Activated naive CD4-positive, alpha-beta T cell treated with anti-CD3 and anti-CD28 coated beads, Interleukin-2, amount 10 ng/mL, durations not matched to agents 7 days and 5 days (primary cell): Measurements from ENCODE around the gene EBF4.

Experiments used
- CTCF ChIA-PET: fragments of 350-600 bp; sonication (Branson Sonifier 250); formaldehyde crosslinking; loops from one replicate; lab custom pipeline; 2021; ENCODE audit warnings: antibody characterized with exemption; lab: Charles Lee
- DNase-seq: peaks from one replicate; pipeline ENCODE4 v3.0.0-alpha.2; 2020
- H3K27ac Mint-ChIP-seq: one replicate; pipeline ENCODE4 v1.8.0; 2021; ENCODE audit warnings: mild to moderate bottlenecking, moderate library complexity, mixed read lengths
- H3K27me3 Mint-ChIP-seq: one replicate; pipeline ENCODE4 v1.8.0; 2021; ENCODE audit warnings: mild to moderate bottlenecking, mixed read lengths
- H3K36me3 Mint-ChIP-seq: one replicate; pipeline ENCODE4 v1.8.0; 2021; ENCODE audit warnings: mixed read lengths
- H3K4me1 Mint-ChIP-seq: one replicate; pipeline ENCODE4 v1.8.0; 2021; ENCODE audit warnings: mixed read lengths
- H3K4me3 Mint-ChIP-seq: one replicate; pipeline ENCODE4 v1.8.0; 2021; ENCODE audit warnings: mild to moderate bottlenecking, moderate library complexity, mixed read lengths
- H3K9me3 Mint-ChIP-seq: one replicate; pipeline ENCODE4 v1.8.0; 2021; ENCODE audit warnings: mixed read lengths

The EBF4 gene

GRCh38 chr20:2729251-2729713 is 36.7 kb downstream of the EBF4 start:
- CTCF ChIA-PET: interaction anchor here (0.6 to 5.0 kb wide), 10 partner anchors 12 to 272 kb away, joined by 3 to 46 read pairs (median 6); no protein-coding TSS in a partner anchor
- Mint-ChIP-seq H3K9me3 (peaks cover 21% of the 10 kb centered on the region), H3K4me3 (peak overlapping the region; percentile 1), H3K27ac (peak overlapping the region; percentile 85), H3K27me3 (peaks cover 18% of the 10 kb centered on the region), H3K4me1 (peaks cover 19% of the 10 kb centered on the region), H3K36me3 (peaks cover 3% of the 10 kb centered on the region)
- peak; percentile 56 for DNase-seq

- Mint-ChIP-seq H3K9me3 (peaks cover 21% of the 10 kb centered on the region), H3K4me3 (no peak overlapping the region)
Measured at GRCh38 chr20:2729791-2730190, 37.2 kb downstream of the EBF4 start.

DNA sequence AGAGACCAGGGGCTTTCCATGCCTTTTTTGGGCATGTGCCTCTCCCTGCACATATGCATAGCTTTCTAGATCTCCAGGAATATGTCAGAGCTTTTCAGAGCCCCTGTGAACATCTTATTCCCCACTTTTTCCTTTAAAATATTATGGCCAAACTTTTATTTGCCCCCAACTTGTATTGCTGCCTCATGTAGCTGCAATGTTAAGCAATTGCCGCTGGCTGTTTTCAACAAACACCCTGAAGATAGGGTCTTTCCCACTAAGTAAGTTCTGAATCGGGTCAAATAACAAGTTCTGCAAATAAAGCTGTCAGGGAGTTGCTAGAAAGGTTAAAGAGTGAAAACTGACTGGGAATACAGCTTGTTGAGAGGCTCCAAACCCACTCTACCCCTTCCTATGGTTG is 42.3 kb downstream of the EBF4 start:
- CTCF ChIA-PET: interaction anchor here (2.1 to 2.2 kb wide), 2 partner anchors 18 to 47 kb away, joined by 6 read pairs; no protein-coding TSS in a partner anchor
- no peak overlapping the region for H3K27ac Mint-ChIP-seq

More at GRCh38 chr20:2729791-2730190, 37.2 kb downstream of the EBF4 start:
- CTCF ChIA-PET: interaction anchor here (0.7 to 5.0 kb wide), 9 partner anchors 12 to 120 kb away, joined by 3 to 46 read pairs (median 7); no protein-coding TSS in a partner anchor
- Mint-ChIP-seq H3K36me3 (peaks cover 3% of the 10 kb centered on the region), H3K4me1 (peaks cover 19% of the 10 kb centered on the region), H3K27me3 (peaks cover 17% of the 10 kb centered on the region), H3K27ac (peak overlapping the region; percentile 85)
- DNase-seq: no peak

GRCh38 chr20:2736441-2736840 is 43.9 kb downstream of the EBF4 start:
- H3K27ac Mint-ChIP-seq: no peak overlapping the region
- H3K9me3 Mint-ChIP-seq: peaks cover 12% of the 10 kb centered on the region
- H3K36me3 Mint-ChIP-seq: peaks cover 1% of the 10 kb centered on the region
- CTCF ChIA-PET: no interaction called here
- H3K4me3 Mint-ChIP-seq: no peak overlapping the region
- peaks cover 11% of the 10 kb centered on the region for H3K4me1 Mint-ChIP-seq
- peaks cover 27% of the 10 kb centered on the region for H3K27me3 Mint-ChIP-seq
- DNase-seq: no peak

More for the DNA sequence above, 42.3 kb downstream of the EBF4 start:
- H3K4me3 Mint-ChIP-seq: no peak overlapping the region
- H3K9me3 Mint-ChIP-seq: peaks cover 21% of the 10 kb centered on the region
- no peak for DNase-seq
- peaks cover 22% of the 10 kb centered on the region for H3K27me3 Mint-ChIP-seq
- H3K4me1 Mint-ChIP-seq: peaks cover 7% of the 10 kb centered on the region
- H3K36me3 Mint-ChIP-seq: peaks cover 3% of the 10 kb centered on the region

GRCh38 chr20:2738331-2739041 is 45.9 kb downstream of the EBF4 start:
- H3K4me1 Mint-ChIP-seq: peaks cover 32% of the 10 kb centered on the region
- H3K27me3 Mint-ChIP-seq: peaks cover 37% of the 10 kb centered on the region
- H3K4me3 Mint-ChIP-seq: no peak overlapping the region
- CTCF ChIA-PET: interaction anchor here (4.8 kb wide), 1 partner anchor 51 kb away, joined by 58 read pairs; no protein-coding TSS in a partner anchor
- no peak for DNase-seq
- no peak overlapping the region for H3K27ac Mint-ChIP-seq
- no peaks in the 10 kb centered on the region for H3K36me3 Mint-ChIP-seq
- peaks cover under 1% of the 10 kb centered on the region for H3K9me3 Mint-ChIP-seq

- Mint-ChIP-seq H3K9me3 (no peaks in the 10 kb centered on the region), H3K36me3 (no peaks in the 10 kb centered on the region), H3K27ac (no peak overlapping the region), H3K27me3 (peaks cover 37% of the 10 kb centered on the region), H3K4me1 (peaks cover 32% of the 10 kb centered on the region), H3K4me3 (no peak overlapping the region)
- CTCF ChIA-PET: interaction anchor here (4.8 kb wide), 1 partner anchor 52 kb away, joined by 58 read pairs; no protein-coding TSS in a partner anchor
- no peak for DNase-seq
Measured at GRCh38 chr20:2739042-2739398, 46.4 kb downstream of the EBF4 start.

GRCh38 chr20:2740702-2741101 is 48.1 kb downstream of the EBF4 start:
- Mint-ChIP-seq H3K9me3 (no peaks in the 10 kb centered on the region), H3K4me3 (no peak overlapping the region), H3K36me3 (no peaks in the 10 kb centered on the region), H3K27ac (no peak overlapping the region), H3K27me3 (peaks cover 37% of the 10 kb centered on the region), H3K4me1 (peaks cover 32% of the 10 kb centered on the region)
- CTCF ChIA-PET: interaction anchor here (0.5 to 4.8 kb wide), 7 partner anchors 11 to 672 kb away, joined by 3 to 58 read pairs (median 25); no protein-coding TSS in a partner anchor
- no peak for DNase-seq

DNA sequence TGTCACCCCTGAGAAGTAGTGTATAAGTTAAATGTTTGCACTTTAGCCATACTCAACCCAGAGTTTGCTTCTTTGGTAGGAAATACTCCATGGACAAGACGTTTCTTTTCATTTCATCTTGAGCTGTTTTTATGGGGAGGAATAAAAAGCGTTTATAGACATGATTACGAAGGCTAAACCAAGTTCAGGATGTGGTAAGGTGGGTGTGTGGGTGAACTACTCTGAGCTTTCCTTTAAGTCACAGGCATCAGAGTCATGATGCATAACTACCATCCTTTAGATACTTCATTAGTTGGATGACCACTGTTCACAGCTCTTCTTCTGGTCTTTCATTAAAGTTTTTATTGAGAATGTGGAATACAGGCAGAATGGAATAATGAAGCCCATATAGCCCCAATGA is 48.9 kb downstream of the EBF4 start:
- no peaks in the 10 kb centered on the region for H3K9me3 Mint-ChIP-seq
- H3K4me1 Mint-ChIP-seq: peaks cover 32% of the 10 kb centered on the region
- H3K36me3 Mint-ChIP-seq: no peaks in the 10 kb centered on the region
- peak overlapping the region; percentile 21 for H3K4me3 Mint-ChIP-seq
- H3K27ac Mint-ChIP-seq: peak overlapping the region; percentile 87
- peak; percentile 63 for DNase-seq
- peaks cover 38% of the 10 kb centered on the region for H3K27me3 Mint-ChIP-seq
- CTCF ChIA-PET: interaction anchor here (0.9 to 4.8 kb wide), 11 partner anchors 11 to 270 kb away, joined by 3 to 58 read pairs (median 4); no protein-coding TSS in a partner anchor

GRCh38 chr20:2741881-2742280 is 49.3 kb downstream of the EBF4 start:
- H3K4me3 Mint-ChIP-seq: peak overlapping the region; percentile 17
- CTCF ChIA-PET: interaction anchor here (0.9 to 4.8 kb wide), 11 partner anchors 11 to 269 kb away, joined by 3 to 58 read pairs (median 4); no protein-coding TSS in a partner anchor
- H3K4me1 Mint-ChIP-seq: peaks cover 32% of the 10 kb centered on the region
- H3K9me3 Mint-ChIP-seq: no peaks in the 10 kb centered on the region
- peak overlapping the region; percentile 87 for H3K27ac Mint-ChIP-seq
- DNase-seq: no peak
- H3K27me3 Mint-ChIP-seq: peaks cover 35% of the 10 kb centered on the region
- no peaks in the 10 kb centered on the region for H3K36me3 Mint-ChIP-seq

GRCh38 chr20:2742431-2742830 is 49.9 kb downstream of the EBF4 start:
- Mint-ChIP-seq H3K27ac (peak overlapping the region; percentile 87), H3K36me3 (no peaks in the 10 kb centered on the region), H3K4me3 (no peak overlapping the region), H3K4me1 (peaks cover 32% of the 10 kb centered on the region), H3K9me3 (no peaks in the 10 kb centered on the region), H3K27me3 (peaks cover 38% of the 10 kb centered on the region)
- CTCF ChIA-PET: interaction anchor here (0.6 to 4.8 kb wide), 9 partner anchors 11 to 55 kb away, joined by 3 to 58 read pairs (median 5); no protein-coding TSS in a partner anchor
- no peak for DNase-seq

GRCh38 chr20:2742934-2743559 is 50.5 kb downstream of the EBF4 start:
- Mint-ChIP-seq H3K9me3 (no peaks in the 10 kb centered on the region), H3K27me3 (peaks cover 38% of the 10 kb centered on the region), H3K4me1 (peaks cover 32% of the 10 kb centered on the region), H3K4me3 (no peak overlapping the region), H3K36me3 (no peaks in the 10 kb centered on the region), H3K27ac (peak overlapping the region; percentile 78)
- DNase-seq: peak; percentile 78
- CTCF ChIA-PET: interaction anchor here (0.5 to 4.8 kb wide), 15 partner anchors 10 to 96 kb away, joined by 3 to 58 read pairs (median 7); no protein-coding TSS in a partner anchor

- Mint-ChIP-seq H3K36me3 (no peaks in the 10 kb centered on the region), H3K27me3 (peaks cover 56% of the 10 kb centered on the region), H3K27ac (no peak overlapping the region), H3K4me3 (no peak overlapping the region), H3K4me1 (peaks cover 32% of the 10 kb centered on the region), H3K9me3 (no peaks in the 10 kb centered on the region)
- no peak for DNase-seq
- CTCF ChIA-PET: interaction anchor here (1.3 to 2.4 kb wide), 3 partner anchors 52 to 60 kb away, joined by 3 to 19 read pairs (median 9); no protein-coding TSS in a partner anchor
Measured at GRCh38 chr20:2745060-2745910, 52.7 kb downstream of the EBF4 start.

GRCh38 chr20:2745936-2746635 is 53.5 kb downstream of the EBF4 start:
- H3K4me3 Mint-ChIP-seq: no peak overlapping the region
- CTCF ChIA-PET: no interaction called here
- H3K27me3 Mint-ChIP-seq: peaks cover 59% of the 10 kb centered on the region
- no peaks in the 10 kb centered on the region for H3K9me3 Mint-ChIP-seq
- H3K27ac Mint-ChIP-seq: no peak overlapping the region
- H3K4me1 Mint-ChIP-seq: peaks cover 30% of the 10 kb centered on the region
- no peaks in the 10 kb centered on the region for H3K36me3 Mint-ChIP-seq
- DNase-seq: no peak
